IPS DF 6.9 (cell line): ENCODE results near the gene CACNA2D3.
"Not testable (repeated sequence)": the region's sequence is repeated elsewhere in the genome, so short reads cannot be mapped to it uniquely, and the experiment has no call there.

Source experiments
- DNase-seq: peaks from one replicate; pipeline ENCODE4 v3.0.0-alpha.2; 2013; ENCODE audit warnings: low read depth, low spot score
- H3K27ac ChIP-seq: one replicate; pipeline ENCODE4 v1.5.1; 2013; ENCODE audit warnings: low read length, control low read depth
- H3K27me3 ChIP-seq: 2 replicates; pipeline ENCODE4 v1.6.1; 2013; ENCODE audit warnings: mild to moderate bottlenecking, low read length; ENCODE audit not compliant: control insufficient read depth, insufficient read depth
- H3K36me3 ChIP-seq: 2 replicates; pipeline ENCODE4 v1.6.1; 2013; ENCODE audit warnings: low read length; ENCODE audit not compliant: control insufficient read depth, insufficient read depth
- H3K4me1 ChIP-seq: 2 replicates; pipeline ENCODE4 v1.6.1; 2013; ENCODE audit warnings: low read length; ENCODE audit not compliant: control insufficient read depth, insufficient read depth
- H3K4me3 ChIP-seq: 2 replicates; pipeline ENCODE4 v1.5.1; 2013; ENCODE audit warnings: mild to moderate bottlenecking, low read length
- H3K9me3 ChIP-seq: 2 replicates; pipeline ENCODE4 v1.6.1; 2013; ENCODE audit warnings: low read length, inconsistent platforms; ENCODE audit not compliant: control insufficient read depth, insufficient read depth
- WGBS: extraction: QIAGEN DNeasy Blood & Tissue Kit; methylation state at CpG from one replicate; pipeline ENCODE4 v1.1.7; 2013; ENCODE audit warnings: mixed read lengths, missing lambda C conversion rate; ENCODE audit not compliant: insufficient read length, insufficient coverage; 5-methylcytosine and 5-hydroxymethylcytosine counted together

CACNA2D3 gene

GRCh38 chr3:55097441-55097840 is 975.1 kb downstream of the CACNA2D3 start:
- WGBS, result no CpG with 5 or more reads among the region's 3 CpGs
- H3K4me3 ChIP-seq, result no peak overlapping the region

GRCh38 chr3:55105647-55106046 is 983.3 kb downstream of the CACNA2D3 start:
- H3K9me3 ChIP-seq, result no peaks in the 10 kb centered on the region
- no CpG with 5 or more reads among the region's 10 CpGs for whole genome bisulfite sequencing
- no peak overlapping the region for H3K27ac ChIP-seq
- H3K36me3 ChIP-seq, result no peaks in the 10 kb centered on the region
- DNase-seq, result no peak
- peaks cover 2% of the 10 kb centered on the region; the same call in 1 of the 2 replicates for H3K4me1 ChIP-seq
- H3K27me3 ChIP-seq, result no peaks in the 10 kb centered on the region
- H3K4me3 ChIP-seq, result no peak overlapping the region

More at GRCh38 chr3:55097441-55097840, 975.1 kb downstream of the CACNA2D3 start:
- no peaks in the 10 kb centered on the region for H3K4me1 ChIP-seq
- H3K9me3 ChIP-seq, result no peaks in the 10 kb centered on the region
- H3K27me3 ChIP-seq, result no peaks in the 10 kb centered on the region
- H3K27ac ChIP-seq, result no peak overlapping the region
- DNase-seq, result no peak
- no peaks in the 10 kb centered on the region for H3K36me3 ChIP-seq

- no CpG with 5 or more reads among the region's 6 CpGs for WGBS
- Histone ChIP-seq H3K27me3 (no peaks in the 10 kb centered on the region), H3K9me3 (no peaks in the 10 kb centered on the region), H3K4me1 (peaks cover 2% of the 10 kb centered on the region; the same call in 1 of the 2 replicates), H3K36me3 (no peaks in the 10 kb centered on the region), H3K4me3 (no peak overlapping the region), H3K27ac (no peak overlapping the region)
- no peak for DNase-seq
Observed at GRCh38 chr3:55107187-55107586, 984.8 kb downstream of the CACNA2D3 start.

GRCh38 chr3:55111906-55112305 is 989.6 kb downstream of the CACNA2D3 start:
- H3K9me3 ChIP-seq, H3K4me1 ChIP-seq, H3K27me3 ChIP-seq, H3K36me3 ChIP-seq, H3K4me3 ChIP-seq, DNase-seq, H3K27ac ChIP-seq: not testable (repeated sequence)
- no CpG with 5 or more reads among the region's 3 CpGs for WGBS

- DNase-seq, result no peak
- no peaks in the 10 kb centered on the region for H3K9me3 ChIP-seq
- no CpG with 5 or more reads among the region's 5 CpGs for WGBS
- no peaks in the 10 kb centered on the region for H3K27me3 ChIP-seq
- H3K4me3 ChIP-seq, result no peak overlapping the region
- H3K27ac ChIP-seq, result no peak overlapping the region
- H3K36me3 ChIP-seq, result no peaks in the 10 kb centered on the region
- no peaks in the 10 kb centered on the region for H3K4me1 ChIP-seq
Observed at GRCh38 chr3:55118451-55118850, 996.1 kb downstream of the CACNA2D3 start.

GRCh38 chr3:55119268-55119667 is 996.9 kb downstream of the CACNA2D3 start:
- DNase-seq, result no peak
- WGBS, result no CpG with 5 or more reads among the region's 4 CpGs
- Histone ChIP-seq H3K4me3 (no peak overlapping the region), H3K36me3 (no peaks in the 10 kb centered on the region), H3K27ac (no peak overlapping the region), H3K27me3 (no peaks in the 10 kb centered on the region), H3K9me3 (no peaks in the 10 kb centered on the region), H3K4me1 (no peaks in the 10 kb centered on the region)

GRCh38 chr3:55122312-55122711 is 1000.0 kb downstream of the CACNA2D3 start:
- DNase-seq, result no peak
- Histone ChIP-seq H3K4me3 (no peak overlapping the region), H3K36me3 (no peaks in the 10 kb centered on the region), H3K4me1 (no peaks in the 10 kb centered on the region), H3K27me3 (no peaks in the 10 kb centered on the region), H3K27ac (no peak overlapping the region), H3K9me3 (no peaks in the 10 kb centered on the region)
- no CpG with 5 or more reads among the region's 2 CpGs for WGBS
